GM12891 (cell line): ENCODE data around the gene TNNT1.
A peak's percentile ranks its signal among the peaks of the same experiment; 100 is the strongest.

Source experiments
- DNase-seq: peaks from one replicate; pipeline ENCODE4 v3.0.0; 2011; ENCODE audit warnings: low spot score; ENCODE audit not compliant: insufficient read length
- FAIRE-seq: peaks from 2 replicates; lab custom pipeline; 2011; peaks lifted over from hg19 to GRCh38; lab: Jason Lieb, UNC
- PAX5 ChIP-seq: IDR thresholded peaks from 2 replicates; pipeline ENCODE4 v1.6.1; 2011; ENCODE audit warnings: low read length, moderate library complexity, mild to moderate bottlenecking; ENCODE audit not compliant: insufficient read depth, severe bottlenecking
- POLR2A ChIP-seq: IDR thresholded peaks from 2 replicates; pipeline ENCODE4 v1.6.1; 2011; ENCODE audit warnings: low read depth, low read length, control low read depth
- POLR2AphosphoS5 ChIP-seq: IDR thresholded peaks from 2 replicates; pipeline ENCODE4 v1.6.1; 2011; ENCODE audit warnings: low read depth, low read length, control low read depth
- POU2F2 ChIP-seq: IDR thresholded peaks from 2 replicates; pipeline ENCODE4 v1.6.1; 2011; ENCODE audit warnings: low read depth, mild to moderate bottlenecking, control low read depth, low read length, moderate library complexity
- SPI1 ChIP-seq: IDR thresholded peaks from 2 replicates; pipeline ENCODE4 v1.6.1; 2011; ENCODE audit warnings: low read depth, low read length, control low read depth
- TAF1 ChIP-seq: IDR thresholded peaks from 2 replicates; pipeline ENCODE4 v1.6.1; 2011; ENCODE audit warnings: low read depth, low read length, control low read depth

Gene TNNT1

DNA sequence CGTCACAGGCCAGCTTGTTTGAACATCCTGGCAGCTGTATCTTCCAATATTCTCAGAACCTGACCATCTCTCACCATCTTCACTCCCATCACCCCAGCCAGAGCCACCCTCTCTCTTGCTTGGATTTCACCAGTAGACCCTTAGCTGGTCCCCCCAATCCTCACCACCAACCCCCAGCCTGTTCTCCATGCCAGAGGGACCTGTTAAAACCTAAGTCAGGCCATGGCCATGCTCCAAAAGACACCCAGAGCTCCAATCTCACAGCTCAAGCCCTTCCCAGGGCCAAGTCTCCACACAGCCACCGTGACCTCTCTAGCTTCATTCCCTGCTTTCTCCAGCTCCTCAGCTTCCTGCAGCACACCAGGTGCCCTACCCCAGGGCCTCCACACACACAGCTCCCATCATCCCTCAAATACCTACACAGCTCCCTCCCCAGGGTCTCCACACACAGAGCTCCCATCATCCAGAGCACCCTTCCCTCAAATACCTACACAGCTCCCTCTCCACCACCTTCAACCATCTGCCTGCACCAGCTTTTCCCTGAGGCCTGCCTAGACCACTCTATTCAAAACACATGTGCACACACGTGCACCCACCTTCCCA lies 59.6 kb downstream of the TNNT1 start:
- TF ChIP-seq POLR2A: no peak
- no peak for TF ChIP-seq POLR2AphosphoS5
- FAIRE-seq: no peak
- no peak for DNase-seq

GRCh38 chr19:55088543-55089341 lies 60.3 kb downstream of the TNNT1 start:
- TF ChIP-seq PAX5 (no peak), POLR2A (no peak), POU2F2 (no peak), TAF1 (no peak), SPI1 (no peak), POLR2AphosphoS5 (no peak)
- no peak for FAIRE-seq
- peak; percentile 80 for DNase-seq

DNA sequence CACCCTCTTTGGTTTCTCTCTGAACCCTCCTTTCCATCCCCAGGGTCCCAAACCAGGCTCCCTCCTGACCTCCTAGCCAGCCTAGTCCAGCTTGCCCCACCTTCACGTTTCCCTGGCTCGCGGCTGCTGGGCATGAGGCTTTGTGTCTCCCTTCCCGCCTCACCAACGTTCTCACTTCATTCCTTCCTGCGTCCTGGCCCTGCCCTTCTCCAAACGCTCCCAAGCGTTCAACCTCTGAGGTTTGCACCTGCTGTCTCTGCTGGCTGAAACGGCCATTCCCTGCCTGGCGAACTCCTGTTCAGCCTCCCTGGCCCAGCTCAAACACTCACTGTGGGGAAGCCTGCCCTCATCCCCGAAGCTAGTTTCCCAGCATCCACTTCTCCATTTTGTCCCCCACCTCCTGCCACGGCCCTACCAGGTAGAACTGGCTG lies 61.0 kb downstream of the TNNT1 start:
- FAIRE-seq: no peak
- TF ChIP-seq POLR2AphosphoS5: no peak
- TF ChIP-seq PAX5: no peak
- TF ChIP-seq POLR2A: no peak
- TF ChIP-seq TAF1: no peak
- TF ChIP-seq POU2F2: no peak
- TF ChIP-seq SPI1: no peak
- no peak for DNase-seq

DNA sequence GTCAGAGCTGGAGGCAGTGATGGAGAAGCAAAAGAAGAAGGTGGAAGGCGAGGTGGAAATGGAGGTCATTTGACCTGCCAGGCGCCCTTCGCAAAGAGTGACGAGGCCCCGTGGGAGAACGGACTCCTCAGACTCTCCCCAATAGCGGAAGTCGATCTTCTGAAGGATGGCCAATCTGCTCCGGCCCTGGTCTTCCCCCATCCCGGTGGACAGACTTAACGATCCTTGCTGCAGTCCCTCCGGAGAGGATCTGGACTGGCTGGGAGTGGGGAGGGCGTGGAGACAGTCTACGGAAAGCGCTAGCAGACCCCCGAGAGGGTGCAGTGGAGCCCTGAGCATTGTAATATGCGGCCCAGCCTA lies 61.5 kb downstream of the TNNT1 start:
- FAIRE-seq (no peak), DNase-seq (no peak)
- TF ChIP-seq TAF1 (no peak), SPI1 (no peak), PAX5 (no peak), POLR2AphosphoS5 (no peak), POLR2A (no peak), POU2F2 (no peak)

DNA sequence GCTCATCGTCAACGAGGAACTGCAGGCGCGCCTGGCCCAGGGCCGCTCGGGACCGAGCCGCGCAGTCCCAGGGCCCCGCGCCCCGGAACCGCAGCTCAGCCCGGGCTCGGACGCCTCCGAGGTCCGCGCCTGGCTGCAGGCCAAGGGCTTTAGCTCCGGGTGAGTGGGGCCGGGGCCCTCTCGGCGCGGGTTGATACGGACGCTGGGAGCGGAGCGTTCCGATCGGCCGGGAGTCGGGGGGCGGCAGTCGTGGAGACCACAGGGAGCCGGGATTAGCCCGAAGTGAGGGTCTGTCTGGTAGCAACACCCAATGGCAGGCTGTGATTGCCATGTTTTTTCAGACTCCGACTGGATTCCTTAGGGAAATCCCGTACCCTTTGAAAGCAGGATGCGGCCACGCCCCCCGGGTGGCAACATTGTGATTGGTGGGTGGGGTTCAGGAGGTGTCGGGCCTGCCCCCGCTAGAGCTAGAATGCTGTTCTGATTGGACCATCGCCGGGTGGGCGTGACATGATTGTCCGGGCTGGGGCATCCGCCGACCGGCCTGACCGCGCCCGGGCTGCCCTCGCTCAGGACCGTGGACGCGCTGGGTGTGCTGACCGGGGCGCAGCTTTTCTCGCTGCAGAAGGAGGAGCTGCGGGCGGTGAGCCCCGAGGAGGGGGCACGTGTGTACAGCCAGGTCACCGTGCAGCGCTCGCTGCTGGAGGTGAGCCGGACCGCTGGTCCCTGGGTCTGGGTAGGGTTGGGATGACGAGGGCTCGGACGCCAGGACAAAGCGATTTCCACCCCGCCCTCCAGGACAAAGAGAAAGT lies 62.1 kb downstream of the TNNT1 start:
- peak; percentile 73 for DNase-seq
- FAIRE-seq: peak; percentile 69
- no peak for TF ChIP-seq POLR2A
- TF ChIP-seq TAF1: no peak
- TF ChIP-seq POLR2AphosphoS5: no peak
- TF ChIP-seq SPI1: no peak
- TF ChIP-seq POU2F2: no peak
- no peak for TF ChIP-seq PAX5

- no peak for TF ChIP-seq PAX5
- no peak for TF ChIP-seq POLR2AphosphoS5
- TF ChIP-seq TAF1: no peak
- TF ChIP-seq POU2F2: no peak
- TF ChIP-seq POLR2A: no peak
- no peak for TF ChIP-seq SPI1
- FAIRE-seq (peak; percentile 62), DNase-seq (no peak)
Measured at GRCh38 chr19:55085923-55086715, 62.9 kb downstream of the TNNT1 start.

DNA sequence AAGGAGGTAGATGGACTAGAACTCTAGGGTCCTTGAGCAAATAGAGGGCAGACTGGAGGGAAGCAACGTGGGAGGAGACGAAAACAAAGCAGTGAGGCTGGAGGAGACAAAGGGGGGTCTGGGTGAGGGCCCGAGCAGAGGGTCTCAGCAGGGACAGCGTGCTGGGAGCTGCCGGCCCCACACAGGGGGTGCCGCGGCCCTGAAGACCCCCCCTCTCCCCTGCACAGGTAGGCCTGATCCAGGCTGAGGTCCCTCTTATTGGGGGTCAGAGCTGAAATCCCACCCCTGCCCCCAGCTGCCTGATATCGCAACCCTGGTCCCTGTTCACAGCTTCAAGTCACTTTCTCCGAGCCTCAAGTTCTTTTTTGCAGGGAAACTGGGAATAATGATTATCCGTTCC lies 64.6 kb downstream of the TNNT1 start:
- no peak for DNase-seq
- FAIRE-seq: no peak

DNA sequence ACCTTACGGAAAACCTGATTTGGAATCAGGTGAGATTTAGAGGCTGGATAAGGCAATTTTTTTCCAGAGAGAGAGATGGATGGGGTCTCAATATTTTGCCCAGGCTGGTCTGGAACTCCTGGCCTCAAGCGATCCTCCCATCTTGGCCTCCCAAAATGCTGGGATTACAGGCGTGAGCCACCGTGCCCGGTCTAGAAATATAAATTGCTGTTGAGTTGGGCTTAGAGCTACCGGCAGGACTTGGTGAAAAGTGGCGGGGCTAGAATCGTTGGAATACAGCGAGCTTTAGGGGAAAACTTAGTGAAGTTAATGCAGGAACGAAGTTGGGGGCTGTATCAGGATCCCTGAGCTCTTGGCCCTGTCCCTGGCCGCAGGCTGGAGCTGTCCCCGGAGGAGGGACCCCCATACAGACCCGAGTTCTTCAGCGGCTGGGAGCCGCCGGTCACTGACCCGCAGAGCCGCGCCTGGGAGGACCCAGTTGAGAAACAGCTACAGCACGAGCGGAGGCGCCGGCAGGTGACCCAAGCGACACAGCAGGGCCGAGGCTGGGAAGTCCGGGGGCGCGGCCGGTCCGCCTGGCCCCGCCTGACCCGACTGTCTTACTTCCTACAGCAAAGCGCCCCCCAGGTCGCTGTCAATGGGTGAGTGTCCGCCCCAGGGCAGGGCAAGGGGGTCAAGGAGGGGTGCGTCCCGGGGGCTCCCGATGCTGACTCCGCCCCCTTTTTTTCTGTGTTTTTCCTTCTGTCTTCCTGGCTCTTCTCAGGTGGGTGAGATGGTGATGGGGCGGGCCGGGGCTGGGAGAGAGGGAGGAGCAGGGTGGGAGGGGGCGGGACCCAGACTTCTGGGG lies 65.8 kb downstream of the TNNT1 start:
- no peak for FAIRE-seq
- TF ChIP-seq POLR2A (no peak), TAF1 (no peak), POLR2AphosphoS5 (no peak), PAX5 (no peak), SPI1 (no peak), POU2F2 (no peak)

More for the DNA sequence above, 64.6 kb downstream of the TNNT1 start:
- no peak for TF ChIP-seq PAX5
- no peak for TF ChIP-seq POU2F2
- TF ChIP-seq SPI1: no peak
- no peak for TF ChIP-seq POLR2A
- TF ChIP-seq TAF1: no peak
- TF ChIP-seq POLR2AphosphoS5: no peak

More for the DNA sequence above, 65.8 kb downstream of the TNNT1 start:
- no peak for DNase-seq
